Adipocyte (in vitro differentiated cells): Measurements from ENCODE around the gene DELE1.
A peak's percentile ranks its signal among the peaks of the same experiment; 100 is the strongest.

ENCODE experiments used
- DNase-seq: peaks from one replicate; pipeline ENCODE4 v3.0.0-alpha.2; 2015; ENCODE audit warnings: low read depth
- H3K27me3 ChIP-seq: replicated peaks from 2 replicates; pipeline ENCODE4 v1.7.0; 2013; ENCODE audit warnings: mild to moderate bottlenecking, low read length, moderate library complexity; ENCODE audit not compliant: control insufficient read depth, insufficient read depth
- H3K36me3 ChIP-seq: 2 replicates; pipeline ENCODE4 v1.7.0; 2013; ENCODE audit warnings: low read length, mild to moderate bottlenecking, moderate library complexity; ENCODE audit not compliant: control insufficient read depth, insufficient read depth, severe bottlenecking
- H3K4me1 ChIP-seq: 2 replicates; pipeline ENCODE4 v1.7.0; 2013; ENCODE audit warnings: mild to moderate bottlenecking, low read length, moderate library complexity; ENCODE audit not compliant: control insufficient read depth, insufficient read depth
- H3K4me3 ChIP-seq: 2 replicates; pipeline ENCODE4 v1.7.0; 2013; ENCODE audit warnings: mild to moderate bottlenecking, low read length, moderate library complexity
- H3K9ac ChIP-seq: 2 replicates; pipeline ENCODE4 v1.7.0; 2013; ENCODE audit warnings: mild to moderate bottlenecking, low read length, moderate library complexity
- H3K9me3 ChIP-seq: 2 replicates; pipeline ENCODE4 v1.7.0; 2013; ENCODE audit warnings: mild to moderate bottlenecking, low read length, moderate library complexity; ENCODE audit not compliant: control insufficient read depth

Gene DELE1

DNA sequence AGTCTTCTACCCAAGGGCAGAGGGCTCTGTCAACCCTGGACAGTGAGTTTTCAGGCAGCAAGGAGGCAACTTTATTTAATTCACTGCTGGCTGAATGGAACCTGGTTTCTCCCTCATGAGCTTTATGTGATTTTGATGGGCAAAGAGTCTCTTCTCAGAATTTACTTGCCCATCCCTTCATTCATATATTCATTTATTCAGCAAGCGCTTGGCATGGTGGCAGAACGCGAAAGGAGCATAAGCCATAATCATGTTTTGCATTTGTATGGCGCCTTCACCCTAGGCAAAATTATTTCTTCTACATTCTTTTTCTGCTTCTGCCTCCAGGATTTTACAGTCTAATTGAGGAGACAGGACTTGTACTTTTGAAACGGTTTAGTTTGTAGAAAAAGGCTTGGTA, 8.0 kb downstream of the DELE1 start:
- no peaks in the 10 kb centered on the region for H3K9me3 ChIP-seq
- H3K4me1 ChIP-seq = no peaks in the 10 kb centered on the region
- H3K36me3 ChIP-seq = peaks cover 89% of the 10 kb centered on the region
- no peak overlapping the region for H3K4me3 ChIP-seq
- no peaks in the 10 kb centered on the region for H3K27me3 ChIP-seq
- H3K9ac ChIP-seq = no peak overlapping the region
- no peak for DNase-seq

GRCh38 chr5:141933151-141933550, 9.5 kb downstream of the DELE1 start:
- Histone ChIP-seq H3K9ac (no peak overlapping the region), H3K27me3 (no peaks in the 10 kb centered on the region), H3K9me3 (no peaks in the 10 kb centered on the region), H3K4me3 (no peak overlapping the region), H3K4me1 (no peaks in the 10 kb centered on the region), H3K36me3 (peaks cover 89% of the 10 kb centered on the region)
- no peak for DNase-seq

- H3K36me3 ChIP-seq = peaks cover 89% of the 10 kb centered on the region
- no peak overlapping the region for H3K9ac ChIP-seq
- H3K27me3 ChIP-seq = no peaks in the 10 kb centered on the region
- no peaks in the 10 kb centered on the region for H3K9me3 ChIP-seq
- no peak overlapping the region for H3K4me3 ChIP-seq
- no peak for DNase-seq
- H3K4me1 ChIP-seq = peaks cover 1% of the 10 kb centered on the region
Observed at GRCh38 chr5:141934099-141934844, 10.6 kb downstream of the DELE1 start.

GRCh38 chr5:141935538-141935937, 11.9 kb downstream of the DELE1 start:
- Histone ChIP-seq H3K27me3 (no peaks in the 10 kb centered on the region), H3K4me3 (no peak overlapping the region), H3K9me3 (no peaks in the 10 kb centered on the region), H3K9ac (no peak overlapping the region), H3K4me1 (peaks cover 14% of the 10 kb centered on the region), H3K36me3 (peaks cover 82% of the 10 kb centered on the region)
- DNase-seq = no peak

- H3K27me3 ChIP-seq = no peaks in the 10 kb centered on the region
- peaks cover 36% of the 10 kb centered on the region for H3K36me3 ChIP-seq
Observed at GRCh38 chr5:141940695-141941271, 17.1 kb downstream of the DELE1 start.

DNA sequence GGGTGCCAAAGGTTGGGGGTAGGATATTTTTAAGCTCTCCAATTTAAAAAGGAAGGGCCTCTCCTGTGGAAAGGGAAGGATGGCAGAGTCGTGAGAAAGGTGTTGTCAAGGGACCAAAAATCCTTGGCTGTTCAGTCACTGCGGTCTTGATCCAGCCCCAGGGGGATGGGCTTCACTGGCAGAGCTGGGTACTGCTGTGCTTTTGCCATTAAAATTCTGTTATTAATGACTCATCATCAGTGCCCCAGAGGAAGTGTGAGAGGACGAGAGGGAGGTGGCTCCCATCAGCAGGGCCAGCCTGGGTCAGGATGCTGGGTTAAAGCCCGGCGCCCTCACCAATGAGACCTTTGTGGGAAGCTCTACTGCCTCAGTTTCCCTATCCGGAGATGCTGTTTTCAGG, 17.6 kb downstream of the DELE1 start:
- H3K4me1 ChIP-seq = peaks cover 35% of the 10 kb centered on the region
- H3K9me3 ChIP-seq = no peaks in the 10 kb centered on the region
- no peak overlapping the region for H3K4me3 ChIP-seq
- peak overlapping the region; percentile 54 for H3K9ac ChIP-seq
- H3K27me3 ChIP-seq = peaks cover 2% of the 10 kb centered on the region
- H3K36me3 ChIP-seq = peaks cover 30% of the 10 kb centered on the region
- DNase-seq = no peak

More at GRCh38 chr5:141940695-141941271, 17.1 kb downstream of the DELE1 start:
- peak overlapping the region; percentile 54 for H3K9ac ChIP-seq
- DNase-seq = peak; percentile 16
- H3K4me1 ChIP-seq = peaks cover 35% of the 10 kb centered on the region
- H3K9me3 ChIP-seq = no peaks in the 10 kb centered on the region
- H3K4me3 ChIP-seq = no peak overlapping the region

- Histone ChIP-seq H3K36me3 (peaks cover 26% of the 10 kb centered on the region), H3K4me3 (no peak overlapping the region), H3K27me3 (peaks cover 4% of the 10 kb centered on the region), H3K9ac (peak overlapping the region; percentile 54), H3K4me1 (peaks cover 35% of the 10 kb centered on the region), H3K9me3 (no peaks in the 10 kb centered on the region)
- no peak for DNase-seq
Observed at GRCh38 chr5:141941779-141942178, 18.1 kb downstream of the DELE1 start.

DNA sequence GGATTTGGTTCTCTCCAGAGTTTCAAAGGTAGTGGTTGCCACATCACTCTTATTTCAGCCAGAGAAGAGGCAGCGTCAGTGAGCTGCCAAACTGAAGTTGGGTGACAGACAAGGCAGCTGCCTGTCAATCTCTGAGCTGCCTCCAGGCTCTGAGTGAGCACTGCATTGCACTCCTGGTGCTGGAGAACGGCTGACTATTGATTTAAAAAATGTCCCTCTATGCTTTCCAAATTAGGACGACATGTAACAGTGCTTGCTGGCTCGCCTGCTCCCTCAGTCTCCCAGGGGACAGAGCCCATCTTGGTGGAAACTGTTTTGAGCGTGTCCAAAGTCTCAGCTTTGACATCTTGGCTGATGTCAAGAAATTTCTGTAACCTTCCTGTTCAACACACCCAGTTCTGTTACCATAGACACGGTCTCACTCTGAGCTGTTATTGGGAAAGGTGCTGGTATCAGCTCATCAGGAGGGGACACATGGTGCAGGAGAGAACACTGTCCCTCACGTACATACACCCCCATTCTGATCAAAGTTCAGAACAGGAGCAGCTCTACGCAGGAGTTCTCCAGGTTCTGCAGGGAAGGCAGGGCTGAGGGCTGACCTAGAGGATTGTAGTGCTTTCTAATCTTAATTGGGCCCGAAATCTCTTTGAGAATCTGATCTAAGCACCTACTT, 18.6 kb downstream of the DELE1 start:
- Histone ChIP-seq H3K36me3 (peaks cover 20% of the 10 kb centered on the region), H3K4me1 (peaks cover 35% of the 10 kb centered on the region), H3K9me3 (no peaks in the 10 kb centered on the region), H3K27me3 (peaks cover 4% of the 10 kb centered on the region), H3K4me3 (no peak overlapping the region), H3K9ac (no peak overlapping the region)
- no peak for DNase-seq

DNA sequence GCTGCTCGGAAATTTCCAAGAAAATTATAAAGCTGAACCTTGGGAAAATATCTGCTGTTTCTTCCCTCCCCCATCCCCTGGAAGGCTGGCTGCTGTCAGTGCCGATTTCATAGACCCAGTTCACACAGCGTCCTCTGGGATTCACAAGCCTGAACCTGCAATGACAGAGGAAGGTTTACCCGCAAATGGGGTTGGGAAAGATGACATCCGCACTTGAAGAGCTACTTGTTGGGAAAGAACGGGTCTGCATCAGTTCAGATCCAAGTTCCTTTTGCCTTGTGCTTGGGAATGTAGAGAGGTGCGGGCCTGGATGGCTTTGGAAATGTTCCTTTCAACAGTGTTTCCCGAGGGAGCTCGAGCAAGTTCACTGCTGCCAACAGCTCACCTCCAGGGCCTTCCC, 20.4 kb downstream of the DELE1 start:
- Histone ChIP-seq H3K9ac (no peak overlapping the region), H3K36me3 (peaks cover 7% of the 10 kb centered on the region), H3K4me3 (no peak overlapping the region), H3K27me3 (peaks cover 4% of the 10 kb centered on the region), H3K4me1 (peaks cover 35% of the 10 kb centered on the region), H3K9me3 (no peaks in the 10 kb centered on the region)
- no peak for DNase-seq

DNA sequence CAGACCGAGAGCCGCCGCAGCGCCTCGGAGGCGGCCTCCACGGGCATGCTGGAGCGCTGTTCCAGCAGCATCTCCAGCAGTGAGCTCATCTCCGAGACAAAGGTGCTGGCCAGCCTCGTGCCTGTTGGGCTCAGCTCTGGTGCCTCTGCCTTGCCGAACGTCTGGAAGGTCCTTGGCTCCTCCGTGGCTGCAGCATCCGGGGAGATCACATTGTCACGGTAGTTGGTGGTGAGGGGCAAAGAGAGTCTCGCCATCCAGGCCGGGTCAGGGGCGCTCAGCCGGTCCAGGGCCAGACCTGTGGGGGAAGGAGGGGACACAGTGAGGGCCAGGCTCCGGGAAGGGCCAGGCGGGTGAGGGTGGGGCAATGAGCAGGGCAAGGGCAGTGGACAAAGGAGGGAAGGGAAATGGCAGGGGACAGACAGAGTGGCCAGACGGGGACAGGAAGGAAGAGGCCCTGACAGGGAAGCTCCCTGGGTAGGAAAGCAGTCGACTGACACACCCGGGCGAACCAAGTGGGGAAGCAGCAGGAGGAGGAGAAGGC, 21.9 kb downstream of the DELE1 start:
- H3K27me3 ChIP-seq = peaks cover 4% of the 10 kb centered on the region
- no peak overlapping the region for H3K9ac ChIP-seq
- no peak overlapping the region for H3K4me3 ChIP-seq
- H3K4me1 ChIP-seq = peaks cover 21% of the 10 kb centered on the region
- H3K36me3 ChIP-seq = no peaks in the 10 kb centered on the region
- peak; percentile 8 for DNase-seq
- H3K9me3 ChIP-seq = no peaks in the 10 kb centered on the region

DNA sequence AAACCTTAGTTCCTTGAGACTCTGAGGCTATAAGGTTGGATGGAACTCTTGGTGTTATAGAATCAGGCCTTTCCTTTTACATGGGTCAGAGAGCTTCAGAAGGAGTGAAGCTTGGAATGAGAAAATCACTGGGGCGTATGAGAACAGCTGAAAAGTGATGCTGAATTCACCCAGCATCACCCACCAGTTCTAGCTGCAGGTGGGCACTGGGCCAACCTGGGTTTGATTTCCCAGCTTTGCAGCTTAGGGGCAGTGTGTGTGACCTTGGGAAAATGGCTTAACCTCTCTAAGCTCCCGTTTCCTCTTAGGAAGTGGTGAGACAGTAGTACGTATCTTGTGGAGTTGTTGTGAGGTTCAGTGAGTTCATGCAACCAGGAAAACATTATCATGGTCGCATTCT, 23.6 kb downstream of the DELE1 start:
- H3K36me3 ChIP-seq = no peaks in the 10 kb centered on the region
- no peak overlapping the region for H3K9ac ChIP-seq
- H3K9me3 ChIP-seq = no peaks in the 10 kb centered on the region
- peaks cover 4% of the 10 kb centered on the region for H3K27me3 ChIP-seq
- no peak for DNase-seq
- H3K4me3 ChIP-seq = no peak overlapping the region
- H3K4me1 ChIP-seq = peaks cover 4% of the 10 kb centered on the region
